SK-N-MC (cell line): ENCODE data around the gene S100A11.

Experiments
- DNase-seq: peaks from one replicate; pipeline ENCODE4 v3.0.0-alpha.2; 2011; ENCODE audit warnings: low read depth, low spot score
- H3K27ac ChIP-seq: fragments of 200-600 bp; sonication (generic); 2 replicates; pipeline ENCODE4 v1.5.1; 2016; ENCODE audit warnings: mixed run types
- H3K36me3 ChIP-seq: fragments of 200-600 bp; sonication (generic); 2 replicates; pipeline ENCODE4 v1.6.1; 2017; ENCODE audit warnings: antibody characterized with exemption, low read length, mixed read lengths; ENCODE audit not compliant: insufficient read depth
- H3K4me3 ChIP-seq: fragments of 200-600 bp; sonication (generic); 2 replicates; pipeline ENCODE4 v1.5.1; 2016
- H3K9ac ChIP-seq: fragments of 200-600 bp; sonication (generic); 2 replicates; pipeline ENCODE4 v1.8.0; 2017; ENCODE audit warnings: mixed run types, mixed read lengths; ENCODE audit not compliant: insufficient read length
- H3K9me3 ChIP-seq: fragments of 200-600 bp; sonication (generic); 2 replicates; pipeline ENCODE4 v1.6.1; 2017; ENCODE audit warnings: low read depth, mild to moderate bottlenecking, antibody characterized with exemption, low read length, moderate library complexity, mixed read lengths
- EZH2 ChIP-seq: fragments of 200-600 bp; sonication (generic); IDR thresholded peaks from one replicate; pipeline ENCODE4 v1.6.1; 2017; ENCODE audit warnings: antibody characterized with exemption
- FOXP2 ChIP-seq: optimal IDR thresholded peaks from 2 replicates; pipeline ENCODE3; 2011; ENCODE audit warnings: mild to moderate bottlenecking, moderate library complexity; ENCODE audit not compliant: insufficient read depth; ENCODE audit errors: extremely low read length, control extremely low read depth
- POLR2AphosphoS5 ChIP-seq: IDR thresholded peaks from 2 replicates; pipeline ENCODE4 v1.6.1; 2012; ENCODE audit warnings: mild to moderate bottlenecking, low read depth, low read length, borderline replicate concordance

Gene S100A11

GRCh38 chr1:151993734-151994496 lies 42.9 kb downstream of the S100A11 start, which contains the start of gene S100A10:
S100A10 (minus strand) TSS chr1:151993859; CDS start chr1:151986230, 7,629 bp downstream.
- Histone ChIP-seq H3K36me3 (no peaks in the 10 kb centered on the region), H3K4me3 (peak within 1 kb of the TSS; percentile 87), H3K9ac (peak within 1 kb of the TSS; percentile 63), H3K27ac (no peak within 1 kb of the TSS), H3K9me3 (no peaks in the 10 kb centered on the region)
- no peak for DNase-seq
- no peak for TF ChIP-seq FOXP2
- no peak; the same call in 1 of the 2 replicates for TF ChIP-seq POLR2AphosphoS5
- TF ChIP-seq EZH2 = no peak

GRCh38 chr1:151993084-151993733 lies 43.6 kb downstream of the S100A11 start:
- Histone ChIP-seq H3K27ac (no peak overlapping the region), H3K36me3 (no peaks in the 10 kb centered on the region), H3K9me3 (no peaks in the 10 kb centered on the region), H3K9ac (peak overlapping the region; percentile 63), H3K4me3 (peak overlapping the region; percentile 87)
- TF ChIP-seq FOXP2 (no peak), EZH2 (no peak), POLR2AphosphoS5 (no peak)
- DNase-seq = no peak

GRCh38 chr1:151992303-151993083 lies 44.3 kb downstream of the S100A11 start:
- Histone ChIP-seq H3K9ac (no peak overlapping the region), H3K9me3 (no peaks in the 10 kb centered on the region)
- DNase-seq = no peak

GRCh38 chr1:151991663-151992302 lies 45.0 kb downstream of the S100A11 start:
- Histone ChIP-seq H3K9me3 (no peaks in the 10 kb centered on the region), H3K27ac (no peak overlapping the region), H3K4me3 (no peak overlapping the region), H3K36me3 (no peaks in the 10 kb centered on the region), H3K9ac (no peak overlapping the region)
- no peak for TF ChIP-seq EZH2
- no peak for TF ChIP-seq FOXP2
- TF ChIP-seq POLR2AphosphoS5 = no peak
- no peak for DNase-seq

More at GRCh38 chr1:151992303-151993083, 44.3 kb downstream of the S100A11 start:
- Histone ChIP-seq H3K4me3 (peak overlapping the region; percentile 87), H3K36me3 (no peaks in the 10 kb centered on the region), H3K27ac (no peak overlapping the region)
- TF ChIP-seq POLR2AphosphoS5 (no peak), FOXP2 (no peak), EZH2 (no peak)

- TF ChIP-seq EZH2 (no peak), FOXP2 (no peak), POLR2AphosphoS5 (no peak)
- Histone ChIP-seq H3K36me3 (no peaks in the 10 kb centered on the region), H3K27ac (no peak overlapping the region), H3K9me3 (no peaks in the 10 kb centered on the region), H3K9ac (no peak overlapping the region), H3K4me3 (peak overlapping the region; percentile 11; the same call in 1 of the 2 replicates)
- DNase-seq = no peak
These were observed 46.0 kb downstream of the S100A11 start for GRCh38 chr1:151990856-151991198.

GRCh38 chr1:151990058-151990855 lies 46.5 kb downstream of the S100A11 start:
- Histone ChIP-seq H3K27ac (no peak overlapping the region), H3K9ac (no peak overlapping the region), H3K4me3 (peak overlapping the region; percentile 11; the same call in 1 of the 2 replicates), H3K9me3 (no peaks in the 10 kb centered on the region), H3K36me3 (peaks cover 2% of the 10 kb centered on the region; the same call in 1 of the 2 replicates)
- DNase-seq = no peak
- no peak for TF ChIP-seq EZH2
- TF ChIP-seq FOXP2 = no peak
- no peak for TF ChIP-seq POLR2AphosphoS5

GRCh38 chr1:151989211-151989862 lies 47.5 kb downstream of the S100A11 start:
- no peak overlapping the region for H3K27ac ChIP-seq
- no peak overlapping the region for H3K9ac ChIP-seq
- no peak for DNase-seq
- H3K9me3 ChIP-seq = no peaks in the 10 kb centered on the region
- H3K4me3 ChIP-seq = no peak overlapping the region
- peaks cover 3% of the 10 kb centered on the region; the same call in 1 of the 2 replicates for H3K36me3 ChIP-seq
- TF ChIP-seq FOXP2 (no peak), POLR2AphosphoS5 (no peak), EZH2 (no peak)
